Adipocyte (in vitro differentiated cells): Measurements from ENCODE around the gene TMEM128.
"Not testable (repeated sequence)": the region's sequence is repeated elsewhere in the genome, so short reads cannot be mapped to it uniquely, and the experiment has no call there.

Experiments
- DNase-seq: peaks from one replicate; pipeline ENCODE4 v3.0.0-alpha.2; 2015; ENCODE audit warnings: low read depth
- H3K27me3 ChIP-seq: replicated peaks from 2 replicates; pipeline ENCODE4 v1.7.0; 2013; ENCODE audit warnings: mild to moderate bottlenecking, low read length, moderate library complexity; ENCODE audit not compliant: control insufficient read depth, insufficient read depth
- H3K36me3 ChIP-seq: 2 replicates; pipeline ENCODE4 v1.7.0; 2013; ENCODE audit warnings: low read length, mild to moderate bottlenecking, moderate library complexity; ENCODE audit not compliant: control insufficient read depth, insufficient read depth, severe bottlenecking
- H3K4me1 ChIP-seq: 2 replicates; pipeline ENCODE4 v1.7.0; 2013; ENCODE audit warnings: mild to moderate bottlenecking, low read length, moderate library complexity; ENCODE audit not compliant: control insufficient read depth, insufficient read depth
- H3K4me3 ChIP-seq: 2 replicates; pipeline ENCODE4 v1.7.0; 2013; ENCODE audit warnings: mild to moderate bottlenecking, low read length, moderate library complexity
- H3K9ac ChIP-seq: 2 replicates; pipeline ENCODE4 v1.7.0; 2013; ENCODE audit warnings: mild to moderate bottlenecking, low read length, moderate library complexity
- H3K9me3 ChIP-seq: 2 replicates; pipeline ENCODE4 v1.7.0; 2013; ENCODE audit warnings: mild to moderate bottlenecking, low read length, moderate library complexity; ENCODE audit not compliant: control insufficient read depth

Gene TMEM128

DNA sequence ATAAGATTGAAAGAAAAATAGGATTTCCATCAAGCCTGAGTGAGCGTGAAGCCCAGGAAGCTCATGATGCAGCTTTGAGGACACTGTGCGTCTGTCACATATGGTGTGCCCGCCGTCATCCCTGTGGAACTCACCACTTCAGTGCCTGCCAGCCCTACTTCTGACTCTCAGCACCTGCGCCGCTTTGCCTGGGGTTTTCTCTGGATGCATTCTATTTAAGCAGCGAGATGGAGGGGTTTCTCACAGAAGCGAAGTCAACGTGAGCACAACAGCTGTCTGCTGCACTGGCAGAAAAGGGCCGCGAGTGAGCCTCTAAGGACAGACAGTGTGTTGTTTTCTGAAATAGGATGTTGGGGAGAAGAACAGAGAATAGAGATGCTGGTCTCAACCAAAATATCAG, 6.2 kb upstream of the TMEM128 start:
- Histone ChIP-seq H3K27me3 (peaks cover 36% of the 10 kb centered on the region), H3K4me1 (peaks cover under 1% of the 10 kb centered on the region), H3K4me3 (no peak overlapping the region), H3K9ac (no peak overlapping the region), H3K36me3 (no peaks in the 10 kb centered on the region), H3K9me3 (no peaks in the 10 kb centered on the region)
- DNase-seq: no peak

DNA sequence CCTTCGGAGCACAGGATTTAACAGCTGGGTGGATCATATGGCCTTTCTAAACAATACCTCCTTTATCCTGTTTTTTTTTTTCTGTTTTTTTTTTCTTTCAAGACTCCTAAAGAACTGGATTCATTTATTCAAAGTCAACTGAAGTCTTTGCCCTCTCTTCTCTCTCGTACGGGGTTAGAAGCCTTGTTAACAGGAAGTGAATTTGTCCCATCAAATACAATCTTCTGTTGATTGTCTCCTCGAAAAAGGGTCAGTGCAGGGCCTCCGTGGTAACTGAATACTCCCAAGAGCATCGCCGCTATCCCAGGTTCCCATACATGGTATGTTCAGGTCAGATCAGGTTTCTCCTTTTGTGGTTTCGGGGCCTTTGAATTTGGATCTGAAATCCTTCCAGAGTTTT, 1.8 kb upstream of the TMEM128 start:
- H3K4me3 ChIP-seq: no peak overlapping the region
- DNase-seq: no peak
- no peak overlapping the region for H3K9ac ChIP-seq
- H3K9me3 ChIP-seq: no peaks in the 10 kb centered on the region
- peaks cover 8% of the 10 kb centered on the region for H3K36me3 ChIP-seq
- H3K27me3 ChIP-seq: peaks cover 13% of the 10 kb centered on the region
- peaks cover 15% of the 10 kb centered on the region for H3K4me1 ChIP-seq

DNA sequence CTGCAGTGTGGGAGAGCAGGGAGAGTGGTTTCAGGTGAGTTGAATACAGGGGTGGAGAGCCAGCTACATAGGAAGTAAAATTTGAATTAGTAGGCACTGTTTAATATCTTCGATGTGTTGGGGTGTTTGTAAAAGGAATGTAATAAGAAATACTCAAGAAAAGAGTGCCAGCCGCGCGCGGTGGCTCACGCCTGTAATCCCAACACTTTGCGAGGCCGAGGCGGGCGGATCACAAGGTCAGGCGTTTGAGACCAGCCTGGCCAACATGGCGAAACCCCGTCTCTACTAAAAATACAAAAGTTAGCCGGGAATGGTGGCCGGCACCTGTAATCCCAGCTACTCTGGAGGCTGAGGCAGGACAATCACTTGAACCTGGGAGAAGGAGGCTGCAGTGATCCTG, 1.3 kb upstream of the TMEM128 start:
- H3K27me3 ChIP-seq, H3K9ac ChIP-seq, DNase-seq, H3K9me3 ChIP-seq, H3K4me3 ChIP-seq: not testable (repeated sequence)
- H3K36me3 ChIP-seq: peaks cover 13% of the 10 kb centered on the region
- H3K4me1 ChIP-seq: peaks cover 15% of the 10 kb centered on the region

DNA sequence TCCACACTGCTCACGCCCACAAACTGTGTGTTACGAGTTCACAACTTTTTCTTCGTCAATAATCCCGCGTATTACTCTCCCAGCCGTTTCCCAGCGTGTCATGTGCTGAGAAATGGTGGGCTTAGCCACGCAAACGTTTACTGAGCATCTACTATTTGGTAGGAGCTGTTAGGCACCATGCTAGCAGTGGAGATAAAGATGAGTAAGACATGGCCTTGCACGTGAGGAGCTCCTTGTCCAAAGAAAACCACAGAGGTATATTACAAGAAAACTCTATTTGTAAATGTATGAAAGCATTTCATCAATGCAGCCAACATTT, 821 bp upstream of the TMEM128 start:
- peaks cover 4% of the 10 kb centered on the region for H3K27me3 ChIP-seq
- H3K9me3 ChIP-seq: no peaks in the 10 kb centered on the region
- H3K4me3 ChIP-seq: peak overlapping the region; percentile 93
- H3K4me1 ChIP-seq: peaks cover 15% of the 10 kb centered on the region
- peaks cover 18% of the 10 kb centered on the region for H3K36me3 ChIP-seq
- DNase-seq: no peak
- peak overlapping the region; percentile 98 for H3K9ac ChIP-seq

- peaks cover 24% of the 10 kb centered on the region for H3K36me3 ChIP-seq
- H3K9me3 ChIP-seq: no peaks in the 10 kb centered on the region
- peak overlapping the region; percentile 93 for H3K4me3 ChIP-seq
- H3K4me1 ChIP-seq: peaks cover 15% of the 10 kb centered on the region
- H3K9ac ChIP-seq: peak overlapping the region; percentile 98
- peaks cover 4% of the 10 kb centered on the region for H3K27me3 ChIP-seq
- DNase-seq: no peak
Observed at GRCh38 chr4:4247696-4248028, 361 bp downstream of the TMEM128 start.

- no peak for DNase-seq
- no peak overlapping the region for H3K4me3 ChIP-seq
- H3K9ac ChIP-seq: no peak overlapping the region
- peaks cover 15% of the 10 kb centered on the region for H3K4me1 ChIP-seq
- no peaks in the 10 kb centered on the region for H3K9me3 ChIP-seq
- H3K36me3 ChIP-seq: peaks cover 44% of the 10 kb centered on the region
- no peaks in the 10 kb centered on the region for H3K27me3 ChIP-seq
Observed at GRCh38 chr4:4245172-4245571, 2.9 kb downstream of the TMEM128 start.

GRCh38 chr4:4239551-4239950, 8.5 kb downstream of the TMEM128 start:
- H3K4me3 ChIP-seq, H3K4me1 ChIP-seq, H3K9me3 ChIP-seq, H3K27me3 ChIP-seq, H3K9ac ChIP-seq, DNase-seq: not testable (repeated sequence)
- peaks cover 70% of the 10 kb centered on the region for H3K36me3 ChIP-seq

GRCh38 chr4:4233610-4234009, 14.4 kb downstream of the TMEM128 start:
- no peak overlapping the region for H3K4me3 ChIP-seq
- no peaks in the 10 kb centered on the region for H3K4me1 ChIP-seq
- peaks cover 21% of the 10 kb centered on the region for H3K36me3 ChIP-seq
- H3K27me3 ChIP-seq: peaks cover 5% of the 10 kb centered on the region
- no peak for DNase-seq
- no peak overlapping the region for H3K9ac ChIP-seq
- peaks cover 12% of the 10 kb centered on the region for H3K9me3 ChIP-seq

GRCh38 chr4:4228356-4228668, 19.7 kb downstream of the TMEM128 start:
- Histone ChIP-seq H3K36me3 (no peaks in the 10 kb centered on the region), H3K4me1 (no peaks in the 10 kb centered on the region), H3K9ac (no peak overlapping the region), H3K9me3 (peaks cover 10% of the 10 kb centered on the region), H3K4me3 (no peak overlapping the region), H3K27me3 (peaks cover 31% of the 10 kb centered on the region)
- no peak for DNase-seq

DNA sequence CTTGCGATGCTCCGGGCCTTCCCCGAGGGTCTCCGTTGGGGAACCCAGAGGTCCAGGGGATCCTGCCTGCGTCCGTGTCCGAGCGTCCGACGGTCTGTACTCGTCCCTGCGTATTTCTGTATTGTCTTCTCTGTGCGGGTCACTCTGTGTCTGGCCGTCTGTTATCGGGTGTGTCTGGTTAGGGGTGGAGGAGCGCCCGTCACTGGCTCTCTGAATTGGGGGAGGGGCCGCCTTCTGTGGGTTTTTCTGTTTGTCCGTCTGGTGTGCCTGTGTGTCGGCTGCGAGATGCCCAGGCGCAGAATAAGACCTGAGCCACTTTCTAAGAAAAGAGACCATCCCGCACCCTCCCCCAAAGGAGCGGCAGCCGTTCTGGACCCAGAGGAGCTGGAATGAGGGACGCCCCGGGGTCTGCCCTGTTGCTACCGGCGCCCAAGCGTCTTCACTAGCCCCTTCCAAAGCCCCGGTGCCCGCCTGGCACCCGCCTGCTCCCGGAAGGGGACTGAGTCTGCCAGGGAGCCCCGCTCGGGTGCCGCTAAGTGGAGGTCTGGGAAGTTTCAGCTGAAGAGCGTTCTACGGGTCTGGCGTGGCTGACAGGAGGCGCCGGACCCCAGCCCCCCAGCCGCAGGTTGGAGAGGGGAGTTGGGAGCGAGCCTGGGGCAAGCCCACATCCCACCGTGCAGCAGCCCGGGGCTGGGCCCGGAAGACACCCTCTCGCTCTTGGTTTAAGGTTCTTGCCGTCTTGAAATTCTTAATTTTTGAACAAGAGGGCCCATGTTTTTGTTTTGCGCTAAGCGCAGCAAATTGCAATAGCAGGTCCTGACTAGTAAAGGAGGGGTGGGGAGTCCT, 20.3 kb downstream of the TMEM128 start:
- no peak for DNase-seq
- Histone ChIP-seq H3K36me3 (no peaks in the 10 kb centered on the region), H3K27me3 (peaks cover 36% of the 10 kb centered on the region), H3K4me1 (no peaks in the 10 kb centered on the region), H3K9ac (no peak overlapping the region), H3K9me3 (peaks cover 5% of the 10 kb centered on the region), H3K4me3 (no peak overlapping the region)

DNA sequence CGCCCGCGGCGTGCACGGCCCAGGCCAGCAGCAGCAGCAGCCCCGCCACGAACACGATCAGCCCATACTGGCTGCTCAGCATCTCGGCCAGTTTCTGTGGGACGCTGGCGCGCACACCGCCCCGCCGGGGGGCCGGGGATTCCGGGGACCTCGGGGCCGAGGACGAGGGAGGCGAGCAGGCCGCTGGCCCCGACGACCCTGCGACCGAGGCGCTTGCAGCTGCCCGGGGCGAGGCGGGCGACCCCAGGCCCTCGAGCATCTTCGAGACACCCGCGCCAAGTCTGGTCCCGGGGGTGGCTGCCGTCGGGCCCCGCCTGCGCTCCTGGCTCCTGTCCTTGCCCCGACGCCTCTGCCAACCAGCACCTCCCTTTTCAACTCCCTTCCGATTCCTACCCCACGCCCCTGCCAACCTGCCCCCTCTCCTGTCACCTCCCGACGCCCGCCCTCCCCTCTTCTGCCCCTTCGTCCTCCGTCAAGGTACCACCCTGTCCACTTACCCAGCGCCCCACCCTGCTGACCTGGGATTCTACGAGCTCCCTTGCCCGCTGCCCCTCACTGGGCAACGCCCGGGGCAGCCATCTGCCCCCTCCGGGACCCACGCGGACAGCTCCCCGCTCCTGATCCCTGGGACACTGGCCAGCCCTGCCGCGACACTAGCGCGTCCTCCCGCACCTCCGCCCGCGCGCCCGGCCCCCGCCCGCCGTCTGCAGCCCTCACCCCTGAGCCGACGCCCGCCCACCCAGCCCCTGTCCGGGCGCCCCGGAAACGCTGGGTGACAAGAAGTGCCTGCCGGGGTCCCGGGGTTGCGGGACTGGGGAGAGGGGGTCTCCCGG, 21.2 kb downstream of the TMEM128 start, which contains the start of gene OTOP1:
Gene OTOP1 (minus strand): TSS at position 324 of the 833 bp plus-strand sequence. CDS start 65 bp downstream, at position 259.
- Histone ChIP-seq H3K9ac (no peak within 1 kb of the TSS), H3K4me1 (no peaks in the 10 kb centered on the region), H3K27me3 (peaks cover 45% of the 10 kb centered on the region), H3K4me3 (no peak within 1 kb of the TSS), H3K9me3 (peaks cover 5% of the 10 kb centered on the region), H3K36me3 (no peaks in the 10 kb centered on the region)
- no peak for DNase-seq
